Smooth muscle cell (in vitro differentiated cells): ENCODE measurements around the gene HSD3B2. TPM values are rescaled to one million over a fixed set of nuclear protein-coding genes. Genes with fewer than 3 reads are reported as not detected.

Experiments used
- polyA plus RNA-seq: library from polyadenylated mRNA; unstranded; fragments of >200 nt; fragmentation: Nextera tagmentation; extraction: Ambion mirVana; gene quantifications from 2 replicates; pipeline ENCODE4 v1.2.1, GENCODE V29; 2016
- total RNA-seq: library from RNA; depleted of rRNA; stranded (reverse); fragments of >200 nt; gene quantifications from 2 replicates; pipeline ENCODE4 v1.2.3, GENCODE V29; 2014

Gene HSD3B2
- total and polyA plus RNA-seq, 2 experiments from 2014 or later, result not detected

Other genes with a start within 250 kb of the HSD3B2 start
- not detected in 2 replicates for gene HAO2, start 46.4 kb upstream of the HSD3B2 start, total RNA-seq
- not detected in 2 replicates for gene HAO2, start 46.4 kb upstream of the HSD3B2 start, polyA plus RNA-seq
- gene HSD3B1, start 92.1 kb downstream of the HSD3B2 start, total RNA-seq, result 1.7 and 2.9 TPM in 2 replicates
- gene HSD3B1, start 92.1 kb downstream of the HSD3B2 start, polyA plus RNA-seq, result 1.8 and 4.8 TPM in 2 replicates
- gene ZNF697, start 233.1 kb downstream of the HSD3B2 start, total RNA-seq, result 18.5 and 20.0 TPM in 2 replicates
- 1.5 and 2.2 TPM in 2 replicates for gene ZNF697, start 233.1 kb downstream of the HSD3B2 start, polyA plus RNA-seq